ENCODE measurements around the gene RMND5B.

DNA sequence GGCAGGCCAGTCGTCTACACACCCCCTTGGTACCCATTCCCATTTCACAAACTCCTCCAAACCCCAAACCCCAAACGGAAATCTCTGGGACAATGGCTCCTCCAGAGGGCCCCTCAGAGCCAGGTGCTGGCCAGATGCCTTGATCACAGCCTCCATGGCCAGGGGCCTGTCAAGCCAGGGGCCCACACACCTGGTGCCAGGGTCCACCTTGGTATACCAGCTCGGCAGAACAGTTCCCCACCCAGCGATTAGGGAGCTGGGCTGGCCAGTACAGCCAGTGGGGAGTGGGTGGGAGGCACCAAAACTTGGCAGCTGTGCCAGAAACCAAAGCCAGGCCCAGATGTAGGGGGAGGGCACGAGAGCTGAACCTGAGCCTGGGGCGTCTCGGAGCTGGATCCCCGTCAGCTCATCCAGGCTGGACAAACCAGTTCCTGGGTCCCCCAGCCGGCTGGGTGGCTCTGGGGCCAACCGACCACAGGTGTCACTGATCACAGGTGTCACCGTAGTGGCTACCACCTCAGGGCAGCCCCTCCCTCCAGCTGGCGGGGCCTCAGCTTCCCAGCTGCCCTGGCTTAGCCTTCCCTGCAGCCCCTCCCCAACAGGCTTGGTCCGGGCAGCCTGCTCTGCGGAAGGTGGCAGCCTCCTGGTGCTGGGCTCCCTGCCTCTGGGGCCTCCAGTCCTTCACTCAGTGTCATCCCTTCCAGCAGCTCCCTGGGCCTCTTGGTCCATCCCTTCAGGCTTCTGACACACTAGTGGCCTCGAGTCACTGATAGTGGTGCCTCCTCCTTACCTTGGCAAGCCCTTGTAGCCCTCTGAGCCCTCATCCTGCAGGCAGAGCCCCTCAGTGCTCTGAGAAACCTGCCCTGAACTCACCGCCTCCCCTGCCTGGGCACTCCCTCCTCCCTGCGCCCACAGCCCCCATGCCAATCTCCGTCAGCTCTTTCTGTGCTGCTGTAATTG, 6.6 kb upstream of the RMND5B start:
- TF ChIP-seq, protein P1, sequence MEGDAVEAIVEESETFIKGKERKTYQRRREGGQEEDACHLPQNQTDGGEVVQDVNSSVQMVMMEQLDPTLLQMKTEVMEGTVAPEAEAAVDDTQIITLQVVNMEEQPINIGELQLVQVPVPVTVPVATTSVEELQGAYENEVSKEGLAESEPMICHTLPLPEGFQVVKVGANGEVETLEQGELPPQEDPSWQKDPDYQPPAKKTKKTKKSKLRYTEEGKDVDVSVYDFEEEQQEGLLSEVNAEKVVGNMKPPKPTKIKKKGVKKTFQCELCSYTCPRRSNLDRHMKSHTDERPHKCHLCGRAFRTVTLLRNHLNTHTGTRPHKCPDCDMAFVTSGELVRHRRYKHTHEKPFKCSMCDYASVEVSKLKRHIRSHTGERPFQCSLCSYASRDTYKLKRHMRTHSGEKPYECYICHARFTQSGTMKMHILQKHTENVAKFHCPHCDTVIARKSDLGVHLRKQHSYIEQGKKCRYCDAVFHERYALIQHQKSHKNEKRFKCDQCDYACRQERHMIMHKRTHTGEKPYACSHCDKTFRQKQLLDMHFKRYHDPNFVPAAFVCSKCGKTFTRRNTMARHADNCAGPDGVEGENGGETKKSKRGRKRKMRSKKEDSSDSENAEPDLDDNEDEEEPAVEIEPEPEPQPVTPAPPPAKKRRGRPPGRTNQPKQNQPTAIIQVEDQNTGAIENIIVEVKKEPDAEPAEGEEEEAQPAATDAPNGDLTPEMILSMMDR (IDR thresholded peaks at IDR 0.05) = no peak
- TF ChIP-seq EZH2 (IDR thresholded peaks at IDR 0.05) (no peak), EZH2phosphoT487 (IDR thresholded peaks at IDR 0.05) (no peak)
